NCI-H2171 treated with DMSO at 0.1 percent for 48 hours (cell line): Measurements from ENCODE around the gene ABCC10.
"Not testable (repeated sequence)": the region's sequence is repeated elsewhere in the genome, so short reads cannot be mapped to it uniquely, and the experiment has no call there.

ENCODE experiments used
- DNase-seq: peaks from one replicate; lab custom pipeline; 2025; lab: John Stamatoyannopoulos, UW

The ABCC10 gene

DNA sequence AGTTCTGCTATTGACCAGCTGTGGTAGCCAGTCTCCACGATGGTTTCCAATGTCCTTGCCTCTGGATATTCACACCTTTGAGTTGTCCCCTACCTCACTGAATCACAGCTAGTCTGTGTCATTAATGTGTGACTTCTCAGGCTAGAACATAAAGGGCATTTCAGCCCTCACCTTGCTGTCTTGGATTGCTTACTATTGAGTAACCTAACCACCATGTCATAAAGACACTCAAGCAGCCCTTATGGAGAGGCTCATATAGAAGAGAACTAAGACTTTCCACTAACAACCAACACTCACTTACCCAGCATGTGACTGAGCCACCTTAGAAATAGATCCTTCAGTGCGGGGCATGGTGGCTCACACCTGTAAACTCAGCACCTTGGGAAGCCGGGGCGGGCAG, 19.1 kb upstream of the ABCC10 start:
- no peak for DNase-seq

DNA sequence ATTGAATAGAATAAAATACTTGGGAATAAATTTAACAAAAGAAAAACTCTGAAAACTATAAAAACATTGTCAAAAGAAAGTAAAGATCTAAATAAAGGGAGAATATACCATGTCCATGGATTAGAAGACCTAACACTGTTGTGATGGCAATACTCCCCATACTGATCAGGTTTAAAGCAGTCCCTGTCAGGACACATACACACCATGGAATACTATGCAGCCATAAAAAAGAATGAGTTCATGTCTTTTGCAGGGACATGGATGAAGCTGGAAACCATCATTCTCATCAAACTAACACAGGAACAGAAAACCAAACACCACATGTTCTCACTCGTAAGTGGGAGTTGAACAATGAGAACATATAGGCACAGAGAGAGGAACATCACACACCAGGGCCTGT, 16.6 kb upstream of the ABCC10 start:
- not testable (repeated sequence) for DNase-seq

DNA sequence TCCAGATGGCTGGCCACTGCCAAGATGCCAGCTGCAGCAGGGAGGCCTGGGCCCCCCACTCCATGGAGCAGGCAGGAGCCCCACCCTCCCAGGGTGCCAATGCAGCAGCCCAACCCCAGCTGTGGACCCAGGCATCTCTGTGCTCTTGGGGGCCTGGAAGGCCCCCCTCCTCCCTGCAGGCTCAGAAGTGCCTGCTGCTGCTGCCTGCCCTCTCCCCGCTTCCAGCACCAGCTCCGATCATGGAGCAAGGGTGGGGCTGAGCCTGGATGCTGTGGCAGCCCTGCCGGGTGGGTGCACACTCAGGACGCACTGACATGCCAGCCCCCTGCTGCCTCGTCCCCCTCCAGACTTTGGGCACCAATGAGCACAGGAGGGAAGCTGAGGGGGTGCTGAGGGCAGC, 14.8 kb upstream of the ABCC10 start:
- no peak for DNase-seq

DNA sequence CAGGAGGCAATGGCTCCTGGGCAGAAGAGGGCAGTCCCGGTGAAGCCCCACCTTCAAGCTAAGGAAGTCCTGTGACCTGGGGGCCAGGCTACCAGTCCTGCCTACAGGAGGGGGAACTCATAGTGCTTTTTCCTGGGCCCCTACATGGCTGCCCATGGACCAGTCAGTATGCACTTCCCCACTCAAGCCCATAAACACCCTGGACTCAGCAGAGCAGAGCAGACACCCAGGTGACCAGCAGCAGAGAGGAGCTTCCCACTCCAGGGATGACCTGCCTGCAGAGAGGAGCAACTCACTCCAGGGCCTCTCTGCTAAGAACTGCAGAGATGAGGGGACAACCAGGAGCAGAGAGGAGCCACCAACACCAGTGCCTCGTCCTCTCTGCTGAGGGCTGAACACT, 14.3 kb upstream of the ABCC10 start:
- DNase-seq: no peak

DNA sequence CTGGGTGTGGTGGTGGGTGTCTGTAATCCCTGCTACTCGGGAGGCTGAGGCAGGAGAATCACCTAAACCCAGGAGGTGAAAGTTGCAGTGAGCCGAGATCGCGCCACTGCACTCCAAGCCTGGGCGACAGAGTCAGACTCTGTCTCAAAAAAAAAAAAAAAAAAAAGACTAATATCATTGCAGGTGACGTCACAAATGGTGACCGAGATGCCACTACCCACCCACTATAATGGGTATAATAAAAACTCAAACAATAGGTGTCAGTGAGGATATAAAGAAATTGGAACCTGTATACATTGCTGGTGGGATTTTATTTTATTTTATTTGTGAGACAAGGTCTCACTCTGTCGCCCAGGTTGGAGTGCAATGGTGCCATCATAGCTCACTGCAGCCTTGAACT, 12.1 kb upstream of the ABCC10 start:
- DNase-seq: not testable (repeated sequence)

DNA sequence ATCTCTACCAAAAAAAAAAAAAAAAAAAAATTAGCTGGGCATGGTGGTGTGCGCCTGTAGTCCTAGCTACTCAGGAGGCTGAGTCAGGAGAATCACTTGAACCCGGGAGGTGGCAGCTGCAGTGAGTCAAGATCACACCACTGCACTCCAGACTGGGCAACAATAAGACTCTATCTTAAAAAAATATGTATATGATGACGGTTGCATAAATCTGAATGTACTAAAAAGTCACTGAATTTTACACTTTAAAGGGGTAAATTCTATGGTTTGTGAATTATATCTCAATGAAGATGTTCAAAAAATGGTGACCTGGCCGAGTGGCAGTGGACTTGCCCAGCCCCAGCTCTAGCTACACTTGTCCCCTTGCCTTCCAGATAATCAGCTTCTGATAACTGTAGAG, 10.4 kb upstream of the ABCC10 start:
- DNase-seq: no peak

DNA sequence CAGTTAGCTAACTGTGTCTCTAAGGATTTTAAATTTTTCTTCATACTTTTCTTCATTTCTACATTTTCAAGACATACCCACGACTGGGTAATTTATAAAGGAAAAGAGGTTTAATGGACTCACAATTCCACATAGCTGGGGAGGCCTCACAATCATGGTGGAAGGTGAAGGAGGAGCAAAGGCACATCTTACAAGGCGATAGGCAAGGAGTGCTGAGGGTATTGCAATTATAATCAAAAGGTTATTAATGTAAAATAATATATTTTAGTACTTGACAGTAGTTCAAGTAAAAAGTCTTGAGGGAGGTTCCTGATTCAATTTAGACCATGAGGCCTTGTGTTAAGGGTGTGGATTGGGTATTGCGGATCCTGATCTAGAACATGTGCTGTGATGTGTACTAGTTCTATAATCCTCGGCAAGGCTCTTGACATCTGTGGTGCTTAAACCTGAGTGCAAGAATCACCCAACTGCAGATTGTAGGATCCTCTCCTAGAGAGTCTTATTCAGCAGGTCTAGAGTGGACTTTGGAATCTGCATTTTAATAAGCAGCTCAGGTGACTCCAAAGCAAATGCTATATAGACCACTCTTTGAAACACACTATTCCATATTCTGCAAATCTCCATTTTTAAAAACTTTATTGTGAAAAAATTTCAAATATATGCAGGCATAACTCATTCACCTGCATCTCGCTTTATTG, 7.2 kb upstream of the ABCC10 start:
- no peak for DNase-seq

DNA sequence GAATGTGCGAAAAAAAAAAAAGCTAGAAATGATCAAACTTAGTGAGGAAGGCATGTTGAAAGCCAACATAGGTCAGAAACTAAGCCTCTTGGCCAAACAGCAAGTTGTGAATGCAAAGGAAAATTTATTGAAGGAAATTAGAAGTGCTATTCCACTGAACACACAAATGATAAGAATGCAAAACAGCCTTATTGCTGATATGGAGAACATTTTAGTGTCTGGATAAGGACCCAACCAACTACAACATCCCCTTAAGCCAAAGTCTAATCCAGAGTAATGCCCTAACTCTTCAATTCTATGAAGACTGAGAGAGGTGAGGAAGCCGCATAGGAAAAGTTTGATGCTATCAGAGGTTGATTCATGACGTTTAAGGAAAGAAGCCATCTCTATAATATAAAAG, 5.5 kb upstream of the ABCC10 start:
- DNase-seq: no peak

DNA sequence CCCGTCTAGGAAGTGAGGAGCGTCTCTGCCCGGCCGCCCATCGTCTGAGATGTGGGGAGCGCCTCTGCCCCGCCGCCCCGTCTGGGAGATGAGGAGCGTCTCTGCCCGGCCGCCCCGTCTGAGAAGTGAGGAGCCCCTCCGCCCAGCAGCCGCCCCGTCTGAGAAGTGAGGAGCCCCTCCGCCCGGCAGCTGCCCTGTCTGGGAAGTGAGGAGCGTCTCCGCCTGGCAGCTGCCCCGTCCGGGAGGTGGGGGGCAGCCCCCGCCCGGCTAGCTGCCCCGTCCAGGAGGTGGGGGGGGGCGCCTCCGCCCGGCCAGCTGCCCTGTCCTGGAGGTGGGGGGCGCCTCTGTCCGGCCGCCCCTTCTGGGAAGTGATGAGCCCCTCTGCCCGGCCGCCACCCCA, 2.3 kb upstream of the ABCC10 start:
- not testable (repeated sequence) for DNase-seq

DNA sequence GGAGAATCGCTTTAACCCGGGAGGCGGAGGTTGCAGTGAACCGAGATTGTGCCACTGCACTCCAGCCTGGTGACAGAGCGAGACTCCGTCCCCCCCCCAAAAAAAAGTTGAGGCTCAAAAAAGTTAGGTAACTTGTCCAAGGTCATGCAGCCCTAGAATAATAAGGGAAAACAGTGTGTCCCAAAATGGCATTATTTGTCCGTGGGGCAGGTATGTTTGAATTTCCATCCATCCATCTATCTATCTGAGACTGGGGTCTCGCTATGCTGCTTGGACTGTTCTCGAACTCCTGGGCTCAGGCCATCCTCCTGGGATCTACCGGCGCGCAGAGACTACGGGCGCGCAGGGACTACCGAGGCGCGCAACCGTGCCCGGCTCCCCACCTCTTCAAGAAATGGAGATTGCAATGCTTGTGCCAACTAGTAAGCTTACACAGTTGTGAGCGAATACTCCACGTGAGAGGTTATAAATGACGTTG, 374 bp upstream of the ABCC10 start:
- DNase-seq: no peak

DNA sequence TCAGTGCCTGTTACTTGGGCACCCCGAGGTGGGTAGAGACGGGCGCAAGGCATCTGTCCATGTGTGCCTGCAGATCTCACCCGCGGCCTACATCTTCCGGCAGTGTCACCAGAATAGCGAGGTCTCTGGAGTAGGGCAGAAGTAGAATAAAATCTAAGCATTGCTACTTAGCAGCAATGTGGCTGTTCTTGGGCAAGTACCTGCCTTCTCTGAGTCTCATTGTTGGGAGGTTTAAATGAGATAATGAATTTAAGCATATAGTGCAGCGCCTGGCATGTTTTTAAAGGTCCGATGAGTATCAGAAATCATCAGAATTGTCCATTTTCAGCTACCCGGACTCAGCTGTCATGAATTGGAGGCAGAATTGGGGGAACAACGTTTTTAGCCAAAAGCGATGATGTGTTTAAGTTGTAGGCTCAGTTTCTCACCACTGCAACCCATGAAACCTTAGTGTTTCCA, 800 bp downstream of the ABCC10 start:
- DNase-seq: no peak

DNA sequence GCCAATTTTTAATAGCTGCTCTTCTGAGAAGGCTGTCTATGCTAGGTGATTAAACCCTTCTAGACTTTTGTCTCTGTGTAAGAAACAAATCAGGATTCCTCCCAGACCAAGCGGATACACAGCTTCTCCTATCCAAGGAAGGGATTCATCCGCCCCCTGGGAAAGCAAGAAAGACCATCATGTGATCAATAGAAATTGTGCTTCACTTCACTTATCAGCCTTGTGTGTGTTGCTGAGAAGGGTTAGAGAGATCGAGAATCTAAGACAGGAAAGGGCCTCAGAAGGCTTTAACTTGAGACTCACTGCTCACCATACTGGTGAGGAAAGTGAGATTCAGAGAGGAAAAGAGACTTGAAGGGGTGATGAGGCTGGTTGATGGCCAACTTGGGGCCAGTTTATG, 1.5 kb downstream of the ABCC10 start:
- no peak for DNase-seq

DNA sequence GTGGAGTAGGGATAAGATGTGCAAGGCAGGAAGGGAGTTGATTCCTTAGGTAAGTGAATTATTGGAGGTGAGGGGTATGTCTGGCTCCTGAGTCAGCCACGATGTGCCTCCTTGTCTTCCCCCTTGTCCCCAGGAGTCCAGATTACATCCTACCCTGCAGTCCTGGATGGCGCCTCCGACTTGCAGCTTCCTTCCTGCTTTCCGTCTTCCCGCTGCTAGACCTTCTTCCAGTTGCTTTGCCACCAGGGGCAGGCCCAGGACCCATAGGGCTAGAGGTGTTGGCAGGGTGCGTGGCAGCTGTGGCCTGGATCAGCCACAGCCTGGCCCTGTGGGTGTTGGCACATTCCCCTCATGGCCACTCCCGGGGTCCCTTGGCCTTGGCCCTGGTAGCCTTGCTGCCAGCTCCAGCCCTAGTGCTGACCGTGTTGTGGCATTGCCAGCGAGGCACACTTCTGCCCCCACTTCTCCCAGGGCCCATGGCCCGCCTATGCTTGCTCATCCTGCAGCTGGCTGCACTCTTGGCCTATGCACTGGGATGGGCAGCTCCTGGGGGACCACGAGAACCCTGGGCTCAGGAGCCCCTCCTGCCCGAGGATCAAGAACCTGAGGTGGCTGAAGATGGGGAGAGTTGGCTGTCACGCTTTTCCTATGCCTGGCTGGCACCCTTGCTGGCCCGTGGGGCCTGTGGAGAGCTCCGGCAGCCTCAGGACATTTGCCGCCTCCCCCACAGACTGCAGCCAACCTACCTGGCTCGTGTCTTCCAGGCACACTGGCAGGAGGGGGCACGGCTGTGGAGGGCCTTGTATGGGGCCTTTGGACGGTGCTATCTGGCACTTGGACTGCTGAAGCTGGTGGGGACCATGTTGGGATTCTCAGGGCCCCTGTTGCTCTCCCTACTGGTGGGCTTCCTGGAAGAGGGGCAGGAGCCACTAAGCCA, 4.9 kb downstream of the ABCC10 start:
- DNase-seq: no peak

DNA sequence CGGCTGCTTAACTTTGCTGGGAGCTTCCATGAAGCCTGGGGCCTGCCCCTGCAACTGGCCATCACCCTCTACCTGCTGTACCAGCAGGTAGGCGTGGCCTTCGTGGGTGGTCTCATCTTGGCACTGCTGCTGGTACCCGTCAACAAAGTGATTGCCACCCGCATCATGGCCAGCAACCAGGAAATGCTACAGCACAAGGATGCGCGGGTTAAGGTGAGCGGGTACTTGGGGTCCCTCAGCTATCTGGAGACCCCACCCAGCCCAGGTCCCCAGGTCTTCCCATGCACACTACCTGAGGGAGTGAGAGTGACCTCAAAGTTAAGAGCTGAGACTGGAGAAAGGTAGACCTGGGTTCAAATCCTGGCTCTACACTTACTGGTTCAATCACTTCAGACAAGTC, 5.8 kb downstream of the ABCC10 start:
- DNase-seq: no peak

DNA sequence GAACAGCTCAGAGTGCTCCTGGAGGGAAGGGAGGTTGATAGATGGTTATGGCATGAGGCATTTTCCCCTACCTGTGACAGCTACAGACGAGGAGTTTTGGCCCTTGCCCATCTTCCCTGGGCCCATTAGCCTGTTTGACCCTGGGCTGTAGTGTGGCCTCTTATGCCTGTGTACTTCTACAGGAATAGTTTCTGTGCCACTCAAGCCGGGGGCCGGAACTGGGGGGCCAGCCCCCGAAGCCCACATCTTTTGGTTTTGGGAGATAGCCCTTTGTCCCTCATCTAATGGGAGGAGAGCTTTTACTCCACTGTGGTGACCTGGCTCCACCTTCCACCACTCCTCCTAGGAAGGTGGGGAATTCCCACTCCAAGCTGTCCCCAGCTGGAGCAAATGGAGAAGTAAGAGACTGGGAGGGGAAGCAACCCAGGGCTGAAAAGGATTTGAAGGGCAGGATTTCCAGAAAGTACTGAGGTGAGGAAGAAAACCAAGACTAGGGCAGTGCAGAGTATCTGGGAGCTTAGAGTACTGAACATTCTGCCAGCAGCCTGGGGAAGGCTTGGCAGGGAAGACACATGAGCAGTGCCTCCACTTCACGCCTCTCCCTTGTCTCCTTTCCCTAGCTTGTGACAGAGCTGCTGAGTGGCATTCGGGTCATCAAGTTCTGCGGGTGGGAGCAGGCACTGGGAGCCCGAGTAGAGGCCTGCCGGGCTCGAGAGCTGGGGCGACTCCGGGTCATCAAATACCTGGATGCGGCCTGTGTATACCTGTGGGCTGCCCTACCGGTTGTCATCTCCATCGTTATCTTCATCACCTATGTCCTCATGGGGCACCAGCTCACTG, 6.9 kb downstream of the ABCC10 start:
- DNase-seq: no peak

DNA sequence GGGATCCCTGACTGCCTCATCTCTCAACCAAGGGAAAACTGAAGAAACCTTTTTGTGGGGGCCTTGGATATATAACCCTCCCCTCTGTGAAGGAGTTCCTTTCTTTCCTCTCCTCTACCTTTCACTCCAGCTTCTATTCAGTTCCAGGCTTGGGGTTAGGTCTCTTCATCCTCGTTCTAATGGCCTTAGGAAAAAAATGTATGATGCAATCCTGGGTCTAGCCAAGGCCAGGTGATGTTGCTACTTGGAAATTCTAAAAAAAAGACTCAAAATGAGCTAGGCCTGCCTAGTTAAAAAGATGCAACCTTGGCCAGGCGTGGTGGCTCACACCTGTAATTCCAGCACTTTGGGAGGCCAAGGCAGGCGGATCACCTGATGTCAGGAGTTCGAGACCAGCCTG, 7.6 kb downstream of the ABCC10 start:
- DNase-seq: no peak

DNA sequence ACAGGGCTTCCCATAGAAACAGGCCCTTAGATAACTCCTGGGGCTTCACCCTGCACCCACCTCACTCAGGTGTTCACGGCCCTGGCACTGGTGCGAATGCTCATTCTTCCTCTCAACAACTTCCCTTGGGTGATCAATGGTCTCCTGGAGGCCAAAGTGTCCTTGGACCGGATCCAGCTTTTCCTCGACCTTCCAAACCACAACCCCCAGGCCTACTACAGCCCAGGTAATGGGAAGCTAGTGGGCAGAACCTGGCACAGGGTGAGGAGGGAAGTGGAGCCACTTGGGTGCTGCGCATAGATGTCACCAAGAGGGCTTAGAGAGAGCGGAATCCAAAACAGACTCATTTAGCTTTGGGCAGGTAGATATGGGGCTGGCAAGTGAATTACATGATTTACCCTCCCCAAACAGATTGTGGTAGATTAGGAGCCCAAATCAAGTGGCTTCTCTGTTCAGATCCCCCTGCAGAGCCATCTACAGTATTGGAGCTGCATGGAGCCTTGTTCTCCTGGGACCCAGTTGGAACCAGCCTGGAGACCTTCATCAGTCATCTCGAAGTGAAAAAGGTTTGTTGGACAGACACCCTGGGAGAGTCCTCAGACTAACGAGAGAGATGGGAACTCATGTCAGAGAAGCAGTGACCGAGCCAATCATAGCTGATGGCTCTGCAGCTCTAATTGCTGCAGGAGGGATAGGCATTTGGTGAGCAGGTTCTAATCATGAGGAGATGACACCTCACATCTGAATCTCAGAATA, 8.5 kb downstream of the ABCC10 start:
- no peak for DNase-seq

DNA sequence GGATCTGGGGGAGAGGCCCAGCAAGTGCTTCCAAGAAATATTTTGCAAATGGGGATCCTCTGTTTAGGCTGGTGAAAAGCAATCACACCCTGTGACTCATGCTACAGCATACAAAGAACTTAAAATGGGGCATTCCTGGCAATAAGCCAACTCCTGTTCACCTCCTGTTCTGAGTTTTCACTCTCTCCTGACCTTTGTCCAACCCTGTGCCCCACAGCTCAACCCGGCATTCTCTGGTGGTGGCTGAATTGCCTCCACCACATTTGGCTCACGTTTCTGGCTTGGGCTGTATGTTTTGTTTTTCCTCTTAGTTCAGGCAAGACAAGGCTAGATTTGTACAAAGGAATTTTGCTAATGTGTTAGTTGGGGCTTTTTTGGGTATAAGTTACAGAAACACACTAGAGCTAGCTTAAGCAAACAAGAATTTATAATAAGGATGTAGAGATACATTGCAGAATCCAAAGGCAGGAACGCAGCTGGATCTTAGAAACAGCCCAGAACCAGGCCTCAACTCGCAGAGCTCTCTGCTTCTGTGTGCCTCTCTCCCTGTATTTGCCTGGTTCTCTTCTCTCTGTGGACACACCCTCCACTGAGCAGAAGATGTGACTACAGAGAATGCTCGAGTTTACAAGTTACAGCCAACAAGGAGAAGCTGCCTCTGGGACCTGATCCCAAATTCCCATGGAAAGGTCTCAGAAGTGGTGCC, 9.4 kb downstream of the ABCC10 start:
- peak; percentile 54 for DNase-seq

DNA sequence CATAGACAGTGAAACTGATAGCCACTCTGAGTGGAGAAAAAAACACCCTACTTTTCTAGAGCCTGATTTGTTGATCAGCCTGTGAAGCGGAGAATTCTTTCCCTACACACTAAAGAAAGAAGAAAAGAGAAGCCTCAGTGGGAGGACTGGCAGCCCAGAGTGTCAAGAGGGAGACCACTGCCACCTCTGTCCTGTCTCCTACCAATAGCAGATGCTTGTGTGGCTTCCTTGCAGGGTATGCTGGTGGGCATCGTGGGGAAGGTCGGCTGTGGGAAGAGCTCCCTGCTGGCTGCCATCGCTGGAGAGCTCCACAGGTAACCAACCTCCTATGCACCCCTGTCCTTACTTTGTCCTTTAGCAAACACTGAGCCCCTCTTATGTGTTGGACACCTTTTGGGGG, 10.4 kb downstream of the ABCC10 start:
- DNase-seq: no peak

DNA sequence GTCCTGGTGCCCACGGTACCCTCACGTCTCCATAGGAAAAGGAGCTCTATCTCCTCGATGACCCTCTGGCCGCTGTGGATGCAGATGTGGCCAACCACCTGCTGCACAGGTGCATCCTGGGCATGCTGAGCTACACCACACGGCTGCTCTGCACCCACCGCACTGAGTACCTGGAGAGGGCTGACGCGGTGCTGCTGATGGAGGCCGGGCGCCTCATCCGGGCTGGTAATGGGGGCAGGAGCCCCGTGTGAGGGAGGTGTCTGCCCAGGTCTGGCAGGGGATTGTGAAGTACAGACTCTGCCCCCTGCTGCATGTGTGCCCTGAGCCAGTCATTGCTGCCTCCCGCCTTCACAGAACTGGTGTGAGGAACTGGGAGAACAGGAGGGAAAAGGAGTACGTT, 15.6 kb downstream of the ABCC10 start:
- DNase-seq: no peak

DNA sequence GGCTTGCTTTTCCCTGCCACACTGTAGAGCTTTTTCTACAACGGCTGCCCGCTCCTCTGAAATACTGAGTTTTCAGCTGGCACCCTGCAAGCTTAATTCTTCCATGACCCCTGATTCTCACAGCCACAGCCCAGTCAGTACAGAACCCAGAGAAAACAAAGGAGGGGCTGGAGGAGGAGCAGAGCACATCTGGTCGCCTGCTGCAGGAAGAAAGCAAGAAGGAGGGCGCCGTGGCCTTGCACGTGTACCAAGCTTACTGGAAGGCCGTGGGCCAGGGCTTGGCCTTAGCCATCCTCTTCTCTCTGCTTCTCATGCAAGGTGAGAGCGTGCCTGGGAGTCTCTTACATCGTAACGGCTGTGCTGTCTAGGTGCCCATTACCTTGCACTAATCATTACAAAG, 16.7 kb downstream of the ABCC10 start:
- DNase-seq: no peak
